Lower leg skin (tissue), 3 donors: ENCODE results near the gene SOAT2.

Experiments used
- CTCF ChIP-seq, 3 donors: fragments of 450-650 bp; IDR thresholded peaks; one replicate each; pipeline ENCODE4 v1.5.1; 2016; ENCODE audit warnings: antibody characterized with exemption in 3 of 3, mild to moderate bottlenecking in 3 of 3, moderate library complexity in 2 of 3
- POLR2A ChIP-seq, 2 donors: fragments of 450-650 bp; IDR thresholded peaks; one replicate each; pipeline ENCODE4 v1.6.1; 2016 to 2017; ENCODE audit warnings: antibody characterized with exemption in 2 of 2, mild to moderate bottlenecking in 1 of 2, moderate library complexity in 1 of 2

GRCh38 chr12:53093777-53094393 is 9.4 kb upstream of the SOAT2 start:
- TF ChIP-seq POLR2A (IDR thresholded peaks at IDR 0.05) (no peak), CTCF (IDR thresholded peaks at IDR 0.05) (no peak)
